Measurements from ENCODE around the gene ADAMTS13. TPM values are rescaled to one million over a fixed set of nuclear protein-coding genes. Genes with fewer than 3 reads are reported as not detected.

Gene ADAMTS13
- total RNA-seq, 6 experiments from 2014 or later: 8.1 to 27.7 (median 11.3) TPM

GRCh38 chr9:133484671-133485437, 62.7 kb downstream of the ADAMTS13 start:
- Histone ChIP-seq H3K9me3 (no peaks in the 10 kb centered on the region), H3K4me3 (no peak overlapping the region), H3K36me3 (no peaks in the 10 kb centered on the region), H3K27me3 (no peaks in the 10 kb centered on the region), H3K4me1 (no peaks in the 10 kb centered on the region), H3K27ac (no peak overlapping the region)
- ATAC-seq (no peak), DNase-seq (peak in 2 of 3 donors; percentile 16 to 56)
- intact Hi-C loops (cut with DNase I): loop anchor here (5.0 to 10.0 kb wide), 5 partner anchors 78 to 300 kb away; partner anchors contain the start of genes MED22 (in 1 of the 2) and RPL7A (in 1 of the 2)
- WGBS (ENCODE audit: insufficient coverage, low coverage, low lambda C conversion rate, missing lambda C conversion rate): 37% methylated on average over 2 of the region's 22 CpGs
- TF ChIP-seq CTCF (IDR thresholded peaks at IDR 0.05): no peak
- no peak for TF ChIP-seq POLR2A (IDR thresholded peaks at IDR 0.05)

GRCh38 chr9:133485531-133486260, 63.5 kb downstream of the ADAMTS13 start:
- intact Hi-C loops (cut with DNase I): loop anchor here (5.0 to 10.0 kb wide), 4 partner anchors 83 to 301 kb away; partner anchors contain the start of genes MED22 (in 1 of the 2) and RPL7A (in 1 of the 2)
- TF ChIP-seq CTCF (IDR thresholded peaks at IDR 0.05) (no peak), POLR2A (IDR thresholded peaks at IDR 0.05) (no peak)

GRCh38 chr9:133487331-133487725, 65.2 kb downstream of the ADAMTS13 start:
- TF ChIP-seq POLR2A (IDR thresholded peaks at IDR 0.05): no peak
- TF ChIP-seq CTCF (IDR thresholded peaks at IDR 0.05): no peak
- 50% methylated on average over 2 of the region's 8 CpGs for WGBS (ENCODE audit: insufficient coverage, low coverage, low lambda C conversion rate, missing lambda C conversion rate)
- Histone ChIP-seq H3K9me3 (no peaks in the 10 kb centered on the region), H3K4me1 (no peaks in the 10 kb centered on the region), H3K27ac (no peak overlapping the region), H3K4me3 (no peak overlapping the region), H3K27me3 (no peaks in the 10 kb centered on the region), H3K36me3 (no peaks in the 10 kb centered on the region)
- DNase-seq: peak in 2 of 3 donors; percentile 13 to 39
- intact Hi-C loops (cut with DNase I): loop anchor here (5.0 to 10.0 kb wide), 4 partner anchors 85 to 303 kb away; partner anchors contain the start of genes MED22 (in 1 of the 2) and RPL7A (in 1 of the 2)
- ATAC-seq: no peak

More at GRCh38 chr9:133485531-133486260, 63.5 kb downstream of the ADAMTS13 start:
- Histone ChIP-seq H3K36me3 (no peaks in the 10 kb centered on the region), H3K4me3 (no peak overlapping the region), H3K9me3 (no peaks in the 10 kb centered on the region), H3K27ac (no peak overlapping the region), H3K4me1 (no peaks in the 10 kb centered on the region), H3K27me3 (no peaks in the 10 kb centered on the region)
- ATAC-seq (peak in 3 of 4 donors; percentile 5 to 11 (median 9)), DNase-seq (peak in 2 of 3 donors; percentile 22 to 51)
- 0% methylated on average over 1 of the region's 25 CpGs for WGBS (ENCODE audit: insufficient coverage, low coverage, low lambda C conversion rate, missing lambda C conversion rate)

- H3K4me3 ChIP-seq: no peak overlapping the region
- no peaks in the 10 kb centered on the region for H3K9me3 ChIP-seq
- no peak for TF ChIP-seq POLR2A (IDR thresholded peaks at IDR 0.05)
- no peak for TF ChIP-seq CTCF (IDR thresholded peaks at IDR 0.05)
- 100% methylated on average over 2 of the region's 18 CpGs for WGBS (ENCODE audit: insufficient coverage, low coverage, low lambda C conversion rate, missing lambda C conversion rate)
- no peaks in the 10 kb centered on the region for H3K4me1 ChIP-seq
- H3K36me3 ChIP-seq: no peaks in the 10 kb centered on the region
- DNase-seq (peak in 2 of 3 donors; percentile 8 to 43), ATAC-seq (no peak)
- H3K27ac ChIP-seq: no peak overlapping the region
- no peaks in the 10 kb centered on the region for H3K27me3 ChIP-seq
- intact Hi-C loops (cut with DNase I): loop anchor here (5.0 to 10.0 kb wide), 4 partner anchors 86 to 304 kb away; partner anchors contain the start of genes MED22 (in 1 of the 2) and RPL7A (in 1 of the 2)
These were observed 66.6 kb downstream of the ADAMTS13 start for GRCh38 chr9:133488686-133489252.
